Transverse colon (tissue), 4 donors: ENCODE results near the gene SNRNP70. TPM values are rescaled to one million over a fixed set of nuclear protein-coding genes. Genes with fewer than 3 reads are reported as not detected.
A peak's percentile ranks its signal among the peaks of the same experiment; 100 is the strongest.
"Not testable (repeated sequence)": the region's sequence is repeated elsewhere in the genome, so short reads cannot be mapped to it uniquely, and the experiment has no call there.

ENCODE experiments used
- DNase-seq: peaks from one replicate; pipeline ENCODE4 v3.0.0-alpha.2; 2019
- H3K27ac ChIP-seq, 4 donors: fragments of 200-600 bp; sonication (generic); 2 replicates each; pipeline ENCODE4 v1.5.1; 2016 to 2018; ENCODE audit warnings: inconsistent platforms in 4 of 4
- H3K27me3 ChIP-seq: fragments of 200-600 bp; sonication (generic); 2 replicates; pipeline ENCODE4 v1.5.1; 2017; ENCODE audit warnings: inconsistent platforms
- H3K36me3 ChIP-seq, 4 donors: fragments of 200-600 bp; sonication (generic); 2 replicates each; pipeline ENCODE4 v1.5.1; 2017 to 2019; ENCODE audit warnings: inconsistent platforms in 4 of 4
- H3K4me1 ChIP-seq, 4 donors: fragments of 200-600 bp; sonication (generic); 2 replicates each; pipeline ENCODE4 v1.5.1; 2017 to 2020; ENCODE audit warnings: inconsistent platforms in 4 of 4
- H3K4me3 ChIP-seq, 4 donors: fragments of 200-600 bp; sonication (generic); 1 replicate in 1 of 4; 2 replicates in 3 of 4; pipeline versions ENCODE4 v1.5.1 to v1.6.1; 2017 to 2019; ENCODE audit warnings: inconsistent platforms in 4 of 4
- H3K9me3 ChIP-seq, 2 donors: fragments of 200-600 bp; sonication (generic); 2 replicates each; pipeline ENCODE4 v1.5.1; 2017 to 2019; ENCODE audit warnings: inconsistent platforms in 2 of 2
- EP300 ChIP-seq: sonication (generic); formaldehyde crosslinking; IDR thresholded peaks from one replicate; pipeline ENCODE4 v1.6.1; 2017; ENCODE audit warnings: antibody characterized with exemption, low read depth
- POLR2A ChIP-seq: fragments of 450-650 bp; IDR thresholded peaks from one replicate; pipeline ENCODE4 v1.6.1; 2016; ENCODE audit warnings: antibody characterized with exemption, mild to moderate bottlenecking, moderate library complexity
- POLR2AphosphoS5 ChIP-seq, 3 donors: sonication (generic); formaldehyde crosslinking; IDR thresholded peaks; one replicate each; pipeline ENCODE4 v1.6.1; 2016; ENCODE audit warnings: antibody characterized with exemption in 3 of 3
- WGBS, 2 donors: methylation state at CpG; one replicate each; pipeline ENCODE4 v1.1.5; 2018; ENCODE audit warnings: low coverage in 1 of 2; 5-methylcytosine and 5-hydroxymethylcytosine counted together
- in situ Hi-C, 4 donors: fragments of 200-750 bp; cut with MboI; loops; one replicate each; pipeline versions ENCODE4 v1.15.0 to v1.15.1; 2017; ENCODE audit warnings: low sequenced_read_pairs in 3 of 4, low pct_ligation_motif_present in 1 of 4, low pct_unique_long_range_greater_than_20kb in 1 of 4
- intact Hi-C: fragments of 100-400 bp; cut with DNase I; formaldehyde crosslinking; loops from one replicate; pipeline ENCODE4 v1.15.1; 2023; ENCODE audit warnings: low total_unique reads
- total RNA-seq, 4 donors: library from RNA; depleted of rRNA; stranded (reverse); fragments of >200 nt; gene quantifications; one replicate each; pipeline ENCODE4 v1.1.0, GENCODE V29; 2016
- TF ChIP-seq, protein P1 (sequence below), 5 experiments: fragments of 200-600 bp in 3 of 5; fragments of 450-650 bp in 2 of 5; sonication (generic) in 3 of 5; IDR thresholded peaks; 1 replicate in 2 of 5; 2 replicates in 3 of 5; pipeline ENCODE4 v1.5.1; 2016 to 2017; ENCODE audit warnings: antibody characterized with exemption in 5 of 5, inconsistent platforms in 3 of 5, mild to moderate bottlenecking in 2 of 5, moderate library complexity in 1 of 5

SNRNP70 gene
- total RNA-seq, 4 donors from 2014 or later = 216 to 682 (median 292) TPM

DNA sequence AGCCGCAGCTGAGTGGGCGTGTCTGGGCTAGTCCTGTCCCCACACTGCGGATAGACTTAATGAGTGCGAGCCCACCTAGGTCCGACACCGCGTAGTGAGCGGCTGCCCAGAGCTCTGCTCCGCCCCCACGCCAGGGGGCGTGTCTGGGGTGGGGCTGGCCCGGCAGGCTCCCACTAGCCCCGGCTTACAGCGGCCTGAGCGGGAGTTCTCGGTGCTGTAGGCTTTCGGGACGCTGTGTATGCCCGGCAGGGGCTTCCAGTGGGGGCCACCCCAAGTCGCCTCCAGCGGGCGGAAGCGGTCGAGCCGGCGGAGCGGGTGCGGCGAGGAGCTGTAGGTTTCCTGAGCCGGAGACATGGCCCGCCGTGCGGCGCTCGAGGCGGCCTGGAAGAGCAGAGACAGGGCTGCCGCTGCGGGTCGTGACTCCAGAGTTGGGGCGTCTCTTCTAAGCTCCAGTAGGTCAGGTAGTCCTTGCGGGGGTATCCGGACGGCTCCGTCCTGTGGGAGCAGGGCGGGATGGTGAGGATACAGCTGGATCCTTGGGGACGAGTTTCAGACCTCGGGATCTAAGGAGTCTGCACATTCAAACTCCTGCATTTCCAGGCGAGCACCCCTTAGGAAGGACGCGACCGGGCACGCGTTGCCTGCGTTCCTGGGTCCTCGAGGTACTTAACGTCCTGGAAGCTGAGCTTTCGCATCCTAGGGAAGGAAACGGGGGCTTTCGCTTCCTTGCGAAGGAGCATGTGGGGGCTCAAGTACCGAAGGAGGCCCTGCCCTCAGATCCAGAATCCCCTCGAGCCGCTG, 28.9 kb upstream of the SNRNP70 start:
- TF ChIP-seq POLR2A = no peak
- TF ChIP-seq, protein P1, sequence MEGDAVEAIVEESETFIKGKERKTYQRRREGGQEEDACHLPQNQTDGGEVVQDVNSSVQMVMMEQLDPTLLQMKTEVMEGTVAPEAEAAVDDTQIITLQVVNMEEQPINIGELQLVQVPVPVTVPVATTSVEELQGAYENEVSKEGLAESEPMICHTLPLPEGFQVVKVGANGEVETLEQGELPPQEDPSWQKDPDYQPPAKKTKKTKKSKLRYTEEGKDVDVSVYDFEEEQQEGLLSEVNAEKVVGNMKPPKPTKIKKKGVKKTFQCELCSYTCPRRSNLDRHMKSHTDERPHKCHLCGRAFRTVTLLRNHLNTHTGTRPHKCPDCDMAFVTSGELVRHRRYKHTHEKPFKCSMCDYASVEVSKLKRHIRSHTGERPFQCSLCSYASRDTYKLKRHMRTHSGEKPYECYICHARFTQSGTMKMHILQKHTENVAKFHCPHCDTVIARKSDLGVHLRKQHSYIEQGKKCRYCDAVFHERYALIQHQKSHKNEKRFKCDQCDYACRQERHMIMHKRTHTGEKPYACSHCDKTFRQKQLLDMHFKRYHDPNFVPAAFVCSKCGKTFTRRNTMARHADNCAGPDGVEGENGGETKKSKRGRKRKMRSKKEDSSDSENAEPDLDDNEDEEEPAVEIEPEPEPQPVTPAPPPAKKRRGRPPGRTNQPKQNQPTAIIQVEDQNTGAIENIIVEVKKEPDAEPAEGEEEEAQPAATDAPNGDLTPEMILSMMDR (IDR thresholded peaks at IDR 0.05) = peak in 4 of 5 experiments; percentile 14 to 40 (median 24)
- H3K36me3 ChIP-seq = no peaks in the 10 kb centered on the region
- peaks cover 50% of the 10 kb centered on the region for H3K27me3 ChIP-seq
- no peaks in the 10 kb centered on the region for H3K9me3 ChIP-seq
- DNase-seq = peak; percentile 65
- peak overlapping the region; percentile 13 to 52 (median 38) for H3K4me3 ChIP-seq
- in situ Hi-C loops (no loop called here), intact Hi-C loops (no loop called here)
- 1% methylated on average over 55 of the region's 63 CpGs; no CpG with 5 or more reads in 1 of the 2 donors for WGBS, 2 donors
- peaks cover 9 to 25% (median 18%) of the 10 kb centered on the region in 4 donors for H3K4me1 ChIP-seq
- H3K27ac ChIP-seq = no peak overlapping the region

DNA sequence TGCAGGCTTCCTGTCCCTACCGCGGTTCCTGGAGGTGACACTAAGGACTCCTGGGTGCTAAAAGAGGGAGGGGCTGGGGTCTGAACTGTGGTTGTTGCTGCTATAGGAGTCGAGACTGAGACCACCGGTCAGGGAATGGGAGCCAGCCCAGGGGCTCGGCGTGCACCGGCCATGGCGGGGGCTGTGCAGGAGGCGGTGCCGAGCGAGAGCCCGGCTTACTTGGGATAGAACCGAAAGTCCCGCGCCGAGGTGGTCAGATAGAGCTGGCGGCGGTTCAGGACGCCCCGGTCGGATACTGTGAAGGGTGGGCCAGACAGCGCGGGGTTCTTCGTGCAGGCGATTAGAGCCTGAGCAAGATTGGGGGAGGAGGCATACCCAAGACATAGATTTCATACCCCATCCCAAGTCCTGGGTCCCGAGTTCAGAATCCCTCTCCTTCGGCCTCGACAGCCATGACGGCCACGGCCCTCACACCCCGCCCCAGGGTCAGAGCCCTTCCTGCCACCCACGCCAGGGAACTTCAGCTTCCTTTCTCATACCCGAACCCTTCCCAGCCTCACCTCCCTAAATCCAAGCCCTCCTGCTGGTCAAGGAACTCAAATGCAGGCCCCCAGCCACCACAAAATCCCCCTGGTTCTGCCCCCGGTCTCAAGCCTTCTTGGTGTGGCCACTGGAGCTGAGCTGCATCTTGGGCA, 28.2 kb upstream of the SNRNP70 start:
- H3K9me3 ChIP-seq, H3K36me3 ChIP-seq, intact Hi-C loops, in situ Hi-C loops, DNase-seq, H3K27ac ChIP-seq: not testable (repeated sequence)
- Histone ChIP-seq H3K27me3 (peaks cover 58% of the 10 kb centered on the region), H3K4me1 (peaks cover 9 to 25% (median 18%) of the 10 kb centered on the region in 4 donors), H3K4me3 (peak overlapping the region; percentile 9 to 52 (median 38))
- 4% methylated on average over 25 of the region's 34 CpGs; no CpG with 5 or more reads in 1 of the 2 donors for WGBS, 2 donors

DNA sequence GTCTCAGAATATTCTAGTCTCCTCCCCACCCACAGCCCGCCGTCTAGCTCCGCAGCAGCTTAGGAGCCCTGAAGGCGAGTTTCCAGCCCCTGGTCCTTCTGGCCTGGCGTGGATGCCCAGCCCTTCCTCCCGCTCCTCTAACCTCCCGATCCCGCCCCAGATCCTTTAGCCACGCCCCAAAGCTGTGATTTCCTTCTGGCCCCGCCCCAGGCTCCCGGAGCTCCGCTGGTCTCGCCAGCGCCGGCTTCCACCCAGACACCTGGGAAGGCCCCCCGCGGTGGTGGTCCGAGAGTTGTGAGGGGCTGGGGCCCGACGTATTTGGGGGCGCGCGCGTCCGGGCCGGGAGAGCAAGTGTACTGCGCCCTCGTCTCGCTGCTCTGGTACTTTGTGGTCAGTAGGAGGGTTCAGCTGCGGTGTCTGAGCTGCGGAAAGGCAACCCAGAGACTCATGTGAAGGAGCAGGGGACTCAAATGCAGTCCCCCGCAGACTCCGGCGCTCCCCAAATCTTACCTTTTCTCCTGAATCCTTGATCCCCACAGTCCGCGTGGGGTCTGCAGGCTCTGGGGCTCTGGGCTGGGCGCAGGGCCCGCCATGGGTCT, 27.5 kb upstream of the SNRNP70 start, which contains the start of gene CGB7:
Gene CGB7 (minus strand): TSS at position 114 of the 599 bp plus-strand sequence. CDS start 2,374 bp downstream, outside the sequence.
- Histone ChIP-seq H3K4me3 (peak within 1 kb of the TSS; percentile 9 to 52 (median 38)), H3K4me1 (peaks cover 9 to 25% (median 18%) of the 10 kb centered on the region in 4 donors), H3K27ac (no peak within 1 kb of the TSS), H3K36me3 (no peaks in the 10 kb centered on the region), H3K27me3 (peaks cover 65% of the 10 kb centered on the region), H3K9me3 (no peaks in the 10 kb centered on the region)
- intact Hi-C loops (no loop called here), in situ Hi-C loops (no loop called here)
- 13% methylated on average over 32 of the region's 38 CpGs; no CpG with 5 or more reads in 1 of the 2 donors for WGBS, 2 donors
- TF ChIP-seq, protein P1 (IDR thresholded peaks at IDR 0.05) = no peak
- TF ChIP-seq POLR2AphosphoS5 (IDR thresholded peaks at IDR 0.05) = no peak
- TF ChIP-seq POLR2A = no peak
- TF ChIP-seq EP300 = no peak
- DNase-seq = peak; percentile 79

DNA sequence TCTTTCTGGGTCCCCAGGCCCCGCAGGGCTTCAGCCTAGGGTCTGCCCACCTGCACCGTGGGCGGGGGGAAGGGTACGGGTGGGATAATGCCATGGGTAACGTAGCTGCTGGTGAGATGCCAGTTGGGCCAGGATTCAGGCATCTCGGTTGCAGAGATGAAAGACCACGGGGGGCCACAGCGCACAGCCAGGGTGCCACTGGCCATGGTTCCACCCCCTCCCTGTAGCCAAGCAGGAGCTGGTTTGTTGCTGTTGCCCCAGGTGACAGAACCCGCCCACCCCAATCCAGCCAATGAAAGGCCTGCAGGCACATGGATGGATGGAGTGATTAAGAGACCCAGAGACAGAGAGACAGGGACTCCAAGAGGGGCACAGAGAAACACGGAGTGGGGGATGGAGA, 26.7 kb upstream of the SNRNP70 start:
- Histone ChIP-seq H3K9me3 (no peaks in the 10 kb centered on the region), H3K4me1 (peaks cover 9 to 25% (median 18%) of the 10 kb centered on the region in 4 donors), H3K4me3 (no peak overlapping the region), H3K27ac (no peak overlapping the region), H3K27me3 (peaks cover 73% of the 10 kb centered on the region), H3K36me3 (no peaks in the 10 kb centered on the region)
- in situ Hi-C loops = no loop called here
- intact Hi-C loops = no loop called here
- DNase-seq = no peak
- WGBS, 2 donors = 36 to 55% methylated on average over 6 to 10 of the region's 10 CpGs
- no peak for TF ChIP-seq POLR2A
- TF ChIP-seq, protein P1 (IDR thresholded peaks at IDR 0.05) = no peak
- no peak for TF ChIP-seq EP300
- TF ChIP-seq POLR2AphosphoS5 (IDR thresholded peaks at IDR 0.05) = no peak
